ENCODE measurements around the gene ZNF609. TPM values are rescaled to one million over a fixed set of nuclear protein-coding genes. Genes with fewer than 3 reads are reported as not detected.

Gene ZNF609
- total and polyA plus RNA-seq, 10 of the 15 experiments (the other 5 are each of a cell fraction or from before 2014, with no cell fraction given) = 5.1 to 35.3 (median 13.6) TPM

GRCh38 chr15:64731012-64731804 is 270.8 kb downstream of the ZNF609 start (continued):
- no peak for TF ChIP-seq NKRF (conservative IDR thresholded peaks at IDR 0.05)
- TF ChIP-seq MAX (IDR thresholded peaks at IDR 0.05; ENCODE audit: low read depth, low read length) = no peak
- peak; percentile 93 for TF ChIP-seq SMC3 (IDR thresholded peaks at IDR 0.05; ENCODE audit: borderline replicate concordance, low read length)
- TF ChIP-seq RAD21 (IDR thresholded peaks at IDR 0.05; ENCODE audit: insufficient read depth, low read depth, low read length) = peak; percentile 98
- no peak for TF ChIP-seq CUX1 (IDR thresholded peaks at IDR 0.05; ENCODE audit: insufficient replicate concordance, low read depth, low read length)
- 0 out of 2 replicates have a peak, but pooled peaks have one; percentile 25 for TF ChIP-seq IKZF1 (conservative IDR thresholded peaks at IDR 0.05)
- TF ChIP-seq YY1 (IDR thresholded peaks at IDR 0.05; ENCODE audit: low read depth, low read length) = 0 out of 2 replicates have a peak, but pooled peaks have one; percentile 47
- TF ChIP-seq ZBTB11 (CRISPR knock-in tag; IDR thresholded peaks at IDR 0.05) = no peak
